ENCODE results near the gene CLDN14. TPM values are rescaled to one million over a fixed set of nuclear protein-coding genes. Genes with fewer than 3 reads are reported as not detected.
A peak's percentile ranks its signal among the peaks of the same experiment; 100 is the strongest.

Gene CLDN14
- total RNA-seq, 2 experiments from 2014 or later = not detected

GRCh38 chr21:36464590-36464989, 15.3 kb downstream of the CLDN14 start:
- H3K4me1 Mint-ChIP-seq = peaks cover 2% of the 10 kb centered on the region
- ChIA-PET POLR2A (no interaction called here), CTCF (no interaction called here)
- H3K27me3 Mint-ChIP-seq = no peaks in the 10 kb centered on the region
- H3K9me3 Mint-ChIP-seq (ENCODE audit: low read depth) = no peaks in the 10 kb centered on the region
- no peak overlapping the region for H3K27ac Mint-ChIP-seq
- H3K36me3 Mint-ChIP-seq (ENCODE audit: low read depth) = no peaks in the 10 kb centered on the region
- intact Hi-C loops (cut with DNase I, micrococcal nuclease) = no loop called here
- H3K4me3 Mint-ChIP-seq = no peak overlapping the region
- ATAC-seq = no peak
- DNase-seq = no peak

GRCh38 chr21:36463991-36464390, 15.9 kb downstream of the CLDN14 start:
- Mint-ChIP-seq H3K36me3 (ENCODE audit: low read depth) (no peaks in the 10 kb centered on the region), H3K4me1 (peaks cover 2% of the 10 kb centered on the region), H3K27ac (no peak overlapping the region), H3K9me3 (ENCODE audit: low read depth) (no peaks in the 10 kb centered on the region), H3K4me3 (no peak overlapping the region), H3K27me3 (no peaks in the 10 kb centered on the region)
- ATAC-seq (peak; percentile 12), DNase-seq (no peak)
- CTCF ChIA-PET = no interaction called here
- POLR2A ChIA-PET = no interaction called here
- intact Hi-C loops (cut with DNase I, micrococcal nuclease) = no loop called here

- DNase-seq (no peak), ATAC-seq (no peak)
- intact Hi-C loops (cut with DNase I, micrococcal nuclease) = no loop called here
- no peak overlapping the region for H3K4me3 Mint-ChIP-seq
- CTCF ChIA-PET = interaction anchor here (0.5 kb wide), 1 partner anchor 393 kb away, joined by 3 read pairs; no protein-coding TSS in a partner anchor
- no peaks in the 10 kb centered on the region for H3K36me3 Mint-ChIP-seq (ENCODE audit: low read depth)
- H3K27ac Mint-ChIP-seq = no peak overlapping the region
- POLR2A ChIA-PET = no interaction called here
- peaks cover 2% of the 10 kb centered on the region for H3K4me1 Mint-ChIP-seq
- H3K9me3 Mint-ChIP-seq (ENCODE audit: low read depth) = no peaks in the 10 kb centered on the region
- H3K27me3 Mint-ChIP-seq = no peaks in the 10 kb centered on the region
Measured at GRCh38 chr21:36463204-36463603, 16.7 kb downstream of the CLDN14 start.

GRCh38 chr21:36461918-36462486, 17.9 kb downstream of the CLDN14 start:
- Mint-ChIP-seq H3K27ac (no peak overlapping the region), H3K4me1 (peaks cover 2% of the 10 kb centered on the region), H3K4me3 (no peak overlapping the region), H3K27me3 (no peaks in the 10 kb centered on the region), H3K36me3 (ENCODE audit: low read depth) (no peaks in the 10 kb centered on the region), H3K9me3 (ENCODE audit: low read depth) (no peaks in the 10 kb centered on the region)
- ChIA-PET POLR2A (no interaction called here), CTCF (no interaction called here)
- intact Hi-C loops (cut with DNase I, micrococcal nuclease) = no loop called here
- DNase-seq (no peak), ATAC-seq (no peak)

GRCh38 chr21:36461277-36461917, 18.5 kb downstream of the CLDN14 start:
- ATAC-seq = no peak
- ChIA-PET CTCF (no interaction called here), POLR2A (no interaction called here)
- no peak for DNase-seq
- Mint-ChIP-seq H3K9me3 (ENCODE audit: low read depth) (no peaks in the 10 kb centered on the region), H3K27ac (no peak overlapping the region), H3K36me3 (ENCODE audit: low read depth) (no peaks in the 10 kb centered on the region), H3K4me1 (peaks cover 2% of the 10 kb centered on the region), H3K4me3 (no peak overlapping the region), H3K27me3 (no peaks in the 10 kb centered on the region)
- intact Hi-C loops (cut with DNase I, micrococcal nuclease) = no loop called here

- H3K9me3 Mint-ChIP-seq (ENCODE audit: low read depth) = no peaks in the 10 kb centered on the region
- no peaks in the 10 kb centered on the region for H3K36me3 Mint-ChIP-seq (ENCODE audit: low read depth)
- ChIA-PET POLR2A (no interaction called here), CTCF (no interaction called here)
- H3K4me1 Mint-ChIP-seq = peaks cover 2% of the 10 kb centered on the region
- intact Hi-C loops (cut with DNase I, micrococcal nuclease) = no loop called here
- DNase-seq (no peak), ATAC-seq (no peak)
- H3K27me3 Mint-ChIP-seq = no peaks in the 10 kb centered on the region
- no peak overlapping the region for H3K4me3 Mint-ChIP-seq
- no peak overlapping the region for H3K27ac Mint-ChIP-seq
Measured at GRCh38 chr21:36460866-36461265, 19.1 kb downstream of the CLDN14 start.

GRCh38 chr21:36459098-36459497, 20.8 kb downstream of the CLDN14 start:
- H3K27me3 Mint-ChIP-seq = no peaks in the 10 kb centered on the region
- no peaks in the 10 kb centered on the region for H3K36me3 Mint-ChIP-seq (ENCODE audit: low read depth)

GRCh38 chr21:36456729-36457414, 23.1 kb downstream of the CLDN14 start:
- ATAC-seq (no peak), DNase-seq (no peak)
- intact Hi-C loops (cut with DNase I, micrococcal nuclease) = no loop called here
- no peaks in the 10 kb centered on the region for H3K9me3 Mint-ChIP-seq (ENCODE audit: low read depth)
- H3K4me3 Mint-ChIP-seq = no peak overlapping the region
- no peaks in the 10 kb centered on the region for H3K36me3 Mint-ChIP-seq (ENCODE audit: low read depth)
- ChIA-PET CTCF (no interaction called here), POLR2A (no interaction called here)
- H3K4me1 Mint-ChIP-seq = no peaks in the 10 kb centered on the region
- H3K27me3 Mint-ChIP-seq = no peaks in the 10 kb centered on the region
- no peak overlapping the region for H3K27ac Mint-ChIP-seq

More at GRCh38 chr21:36459098-36459497, 20.8 kb downstream of the CLDN14 start:
- no peak overlapping the region for H3K4me3 Mint-ChIP-seq
- H3K4me1 Mint-ChIP-seq = peaks cover 2% of the 10 kb centered on the region
- H3K9me3 Mint-ChIP-seq (ENCODE audit: low read depth) = no peaks in the 10 kb centered on the region
- ChIA-PET CTCF (no interaction called here), POLR2A (no interaction called here)
- intact Hi-C loops (cut with DNase I, micrococcal nuclease) = no loop called here
- ATAC-seq (no peak), DNase-seq (no peak)
- H3K27ac Mint-ChIP-seq = no peak overlapping the region

GRCh38 chr21:36454706-36455105, 25.2 kb downstream of the CLDN14 start:
- intact Hi-C loops (cut with DNase I, micrococcal nuclease) = no loop called here
- CTCF ChIA-PET = no interaction called here
- Mint-ChIP-seq H3K9me3 (ENCODE audit: low read depth) (no peaks in the 10 kb centered on the region), H3K27me3 (no peaks in the 10 kb centered on the region), H3K4me1 (no peaks in the 10 kb centered on the region), H3K36me3 (ENCODE audit: low read depth) (no peaks in the 10 kb centered on the region), H3K4me3 (no peak overlapping the region), H3K27ac (no peak overlapping the region)
- POLR2A ChIA-PET = no interaction called here
- ATAC-seq (no peak), DNase-seq (no peak)

- Mint-ChIP-seq H3K36me3 (ENCODE audit: low read depth) (no peaks in the 10 kb centered on the region), H3K27me3 (no peaks in the 10 kb centered on the region), H3K4me1 (no peaks in the 10 kb centered on the region), H3K4me3 (no peak overlapping the region), H3K27ac (no peak overlapping the region), H3K9me3 (ENCODE audit: low read depth) (no peaks in the 10 kb centered on the region)
- ChIA-PET POLR2A (no interaction called here), CTCF (no interaction called here)
- DNase-seq = no peak
- no peak for ATAC-seq
- intact Hi-C loops (cut with DNase I, micrococcal nuclease) = no loop called here
Measured at GRCh38 chr21:36454093-36454531, 25.8 kb downstream of the CLDN14 start.

GRCh38 chr21:36452281-36452825, 27.6 kb downstream of the CLDN14 start:
- no peaks in the 10 kb centered on the region for H3K27me3 Mint-ChIP-seq
- DNase-seq (no peak), ATAC-seq (no peak)
- intact Hi-C loops (cut with DNase I, micrococcal nuclease) = no loop called here
- H3K4me1 Mint-ChIP-seq = no peaks in the 10 kb centered on the region
- H3K36me3 Mint-ChIP-seq (ENCODE audit: low read depth) = no peaks in the 10 kb centered on the region
- POLR2A ChIA-PET = no interaction called here
- H3K9me3 Mint-ChIP-seq (ENCODE audit: low read depth) = no peaks in the 10 kb centered on the region
- H3K27ac Mint-ChIP-seq = no peak overlapping the region
- CTCF ChIA-PET = no interaction called here
- no peak overlapping the region for H3K4me3 Mint-ChIP-seq

- H3K4me3 Mint-ChIP-seq = no peak overlapping the region
- peaks cover 2% of the 10 kb centered on the region for H3K27me3 Mint-ChIP-seq
- no peaks in the 10 kb centered on the region for H3K36me3 Mint-ChIP-seq (ENCODE audit: low read depth)
- no peaks in the 10 kb centered on the region for H3K9me3 Mint-ChIP-seq (ENCODE audit: low read depth)
- H3K4me1 Mint-ChIP-seq = no peaks in the 10 kb centered on the region
- intact Hi-C loops (cut with DNase I, micrococcal nuclease) = no loop called here
- CTCF ChIA-PET = no interaction called here
- POLR2A ChIA-PET = no interaction called here
- ATAC-seq (no peak), DNase-seq (no peak)
- H3K27ac Mint-ChIP-seq = no peak overlapping the region
Measured at GRCh38 chr21:36451506-36451905, 28.4 kb downstream of the CLDN14 start.
